ENCODE measurements around the gene CALB2. TPM values are rescaled to one million over a fixed set of nuclear protein-coding genes. Genes with fewer than 3 reads are reported as not detected.

CALB2 gene
- polyA plus RNA-seq, 2 of the 4 experiments (the other 2 are of a cell fraction) = 3.7 to 6.4 TPM

DNA sequence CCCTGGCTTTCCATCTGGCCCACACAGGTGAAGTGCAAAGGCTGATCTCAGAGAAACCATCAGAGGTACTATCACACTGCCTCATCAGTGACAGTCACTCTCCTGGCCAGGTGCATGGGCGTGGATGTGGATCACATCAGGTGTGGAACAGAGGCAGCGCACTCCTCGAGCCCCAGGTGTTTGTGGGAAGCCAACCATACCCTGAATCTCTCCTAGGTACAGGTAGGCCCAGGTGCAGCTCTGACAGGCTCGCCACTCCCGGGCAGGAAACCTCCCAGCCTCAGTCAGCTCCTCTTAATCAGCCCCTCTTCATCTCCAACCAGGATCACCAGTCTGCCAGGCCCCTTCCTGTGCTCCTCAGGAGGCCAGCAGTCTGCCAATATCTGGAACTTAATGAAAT, 51.6 kb downstream of the CALB2 start:
- WGBS (ENCODE audit: missing lambda C conversion rate) = 13% methylated on average over 5 of the region's 5 CpGs
- ChIA-PET CTCF (interaction anchor here (1.3 to 7.4 kb wide), 6 partner anchors 15 to 199 kb away, joined by 3 to 118 read pairs (median 6); no protein-coding TSS in a partner anchor), POLR2A (no interaction called here)
- no peak overlapping the region for H3K4me2 ChIP-seq
- DNase-seq (ENCODE audit: low read depth in 1 of 2, low spot score in 1 of 2) = no peak
- H3K27ac ChIP-seq = no peak overlapping the region
- H3K9me3 ChIP-seq = no peaks in the 10 kb centered on the region
- H3K4me1 ChIP-seq = 0 out of 3 replicates have a peak, but pooled peaks cover 3% of the 10 kb centered on the region
- H3K4me3 ChIP-seq = no peak overlapping the region
- TF ChIP-seq KDM5A (IDR thresholded peaks at IDR 0.05) (no peak), POLR2AphosphoS2 (conservative IDR thresholded peaks at IDR 0.05; ENCODE audit: low read length) (no peak), TP53 (CRISPR knock-in tag; IDR thresholded peaks at IDR 0.05) (no peak), HOXB13 (CRISPR knock-in tag; IDR thresholded peaks at IDR 0.05; ENCODE audit: low read depth) (no peak), RCOR1 (IDR thresholded peaks at IDR 0.05; ENCODE audit: low read depth, low read length) (no peak), JUNB (IDR thresholded peaks at IDR 0.05) (no peak), MAZ (IDR thresholded peaks at IDR 0.05; ENCODE audit: borderline replicate concordance, low read depth, low read length) (no peak), FOSL2 (IDR thresholded peaks at IDR 0.05) (no peak), FOSL2 (CRISPR knock-in tag; IDR thresholded peaks at IDR 0.05) (no peak), NR3C1 (IDR thresholded peaks at IDR 0.05) (no peak), ZNF302 (CRISPR knock-in tag; IDR thresholded peaks at IDR 0.05) (no peak), HEYL (CRISPR knock-in tag; IDR thresholded peaks at IDR 0.05) (no peak)
- TF ChIP-seq, protein P1, sequence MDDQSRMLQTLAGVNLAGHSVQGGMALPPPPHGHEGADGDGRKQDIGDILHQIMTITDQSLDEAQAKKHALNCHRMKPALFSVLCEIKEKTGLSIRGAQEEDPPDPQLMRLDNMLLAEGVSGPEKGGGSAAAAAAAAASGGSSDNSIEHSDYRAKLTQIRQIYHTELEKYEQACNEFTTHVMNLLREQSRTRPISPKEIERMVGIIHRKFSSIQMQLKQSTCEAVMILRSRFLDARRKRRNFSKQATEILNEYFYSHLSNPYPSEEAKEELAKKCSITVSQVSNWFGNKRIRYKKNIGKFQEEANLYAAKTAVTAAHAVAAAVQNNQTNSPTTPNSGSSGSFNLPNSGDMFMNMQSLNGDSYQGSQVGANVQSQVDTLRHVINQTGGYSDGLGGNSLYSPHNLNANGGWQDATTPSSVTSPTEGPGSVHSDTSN (IDR thresholded peaks at IDR 0.05) = no peak
- FAIRE-seq = no peak
- ATAC-seq = no peak

DNA sequence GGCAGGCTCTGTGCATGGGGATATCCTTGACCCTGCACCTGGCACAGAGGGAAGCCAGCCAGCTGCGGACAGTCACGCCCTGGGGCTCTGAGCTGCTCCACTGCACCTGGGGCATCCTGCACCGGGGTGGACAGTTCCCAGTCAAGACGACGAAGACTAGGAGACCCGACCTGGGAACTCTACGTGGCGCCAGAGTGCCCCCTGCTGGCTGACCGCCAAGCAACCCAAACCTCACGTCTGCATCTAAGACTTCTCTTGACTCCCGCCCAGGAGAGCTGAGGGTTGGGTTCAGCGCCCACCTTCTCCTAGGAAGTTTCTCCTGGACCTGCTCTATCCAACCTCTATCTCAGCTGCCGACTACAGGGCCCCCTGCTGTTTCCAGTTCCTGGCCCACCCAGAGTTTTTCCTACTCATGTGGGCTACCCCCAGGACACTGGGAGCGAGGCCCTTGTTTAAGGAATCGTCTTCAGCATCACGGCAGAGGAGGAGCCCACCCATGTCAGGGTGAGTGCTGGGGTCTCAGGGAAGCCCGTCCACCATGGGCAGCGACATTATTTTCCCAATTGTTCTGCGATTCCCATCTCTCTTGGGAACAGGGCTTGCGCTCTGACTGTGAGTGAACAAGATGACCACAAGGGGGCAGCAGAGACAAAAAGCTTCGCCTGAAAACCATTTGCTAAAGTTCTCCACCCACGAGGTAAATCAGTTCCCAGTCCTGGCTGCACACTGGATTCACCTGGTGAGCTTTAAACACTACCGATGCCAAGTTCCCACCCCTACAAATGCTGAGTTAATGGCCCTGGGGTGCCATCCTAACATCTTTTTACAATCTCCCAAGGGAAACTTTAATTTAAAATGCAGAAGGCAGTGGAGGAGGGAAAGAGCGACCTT, 54.0 kb downstream of the CALB2 start:
- ATAC-seq (peak; percentile 86 to 94), DNase-seq (ENCODE audit: low read depth in 1 of 2, low spot score in 1 of 2) (peak; percentile 70 to 89), FAIRE-seq (no peak)
- POLR2A ChIA-PET = interaction anchor here (0.6 to 1.0 kb wide), 2 partner anchors 87 to 199 kb away, joined by 3 to 4 read pairs; no protein-coding TSS in a partner anchor
- CTCF ChIA-PET = interaction anchor here (0.6 to 7.4 kb wide), 63 partner anchors 10 to 641 kb away, joined by 3 to 118 read pairs (median 4); partner anchors contain the start of genes CALB2, CHST4, ZNF19 and ZNF23
- TF ChIP-seq RAD21 (conservative IDR thresholded peaks at IDR 0.05 in 1 of 2, IDR thresholded peaks at IDR 0.05 in 1 of 2) (peak; percentile 74 to 79), SMC3 (IDR thresholded peaks at IDR 0.05) (peak; percentile 89), CBX2 (IDR thresholded peaks at IDR 0.05; ENCODE audit: borderline replicate concordance, low read depth) (no peak), RNF2 (IDR thresholded peaks at IDR 0.05; ENCODE audit: borderline replicate concordance, low read depth) (no peak), ESRRA (IDR thresholded peaks at IDR 0.05; ENCODE audit: borderline replicate concordance, low read length) (no peak), POLR2AphosphoS2 (conservative IDR thresholded peaks at IDR 0.05; ENCODE audit: low read length) (no peak), NFE2L2 (conservative IDR thresholded peaks at IDR 0.05; ENCODE audit: low read length) (no peak)
- TF ChIP-seq, protein P2, sequence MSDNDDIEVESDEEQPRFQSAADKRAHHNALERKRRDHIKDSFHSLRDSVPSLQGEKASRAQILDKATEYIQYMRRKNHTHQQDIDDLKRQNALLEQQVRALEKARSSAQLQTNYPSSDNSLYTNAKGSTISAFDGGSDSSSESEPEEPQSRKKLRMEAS (IDR thresholded peaks at IDR 0.05) = 0 out of 2 replicates have a peak, but pooled peaks have one; percentile 28
- TF ChIP-seq, protein P3, sequence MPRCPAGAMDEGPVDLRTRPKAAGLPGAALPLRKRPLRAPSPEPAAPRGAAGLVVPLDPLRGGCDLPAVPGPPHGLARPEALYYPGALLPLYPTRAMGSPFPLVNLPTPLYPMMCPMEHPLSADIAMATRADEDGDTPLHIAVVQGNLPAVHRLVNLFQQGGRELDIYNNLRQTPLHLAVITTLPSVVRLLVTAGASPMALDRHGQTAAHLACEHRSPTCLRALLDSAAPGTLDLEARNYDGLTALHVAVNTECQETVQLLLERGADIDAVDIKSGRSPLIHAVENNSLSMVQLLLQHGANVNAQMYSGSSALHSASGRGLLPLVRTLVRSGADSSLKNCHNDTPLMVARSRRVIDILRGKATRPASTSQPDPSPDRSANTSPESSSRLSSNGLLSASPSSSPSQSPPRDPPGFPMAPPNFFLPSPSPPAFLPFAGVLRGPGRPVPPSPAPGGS (IDR thresholded peaks at IDR 0.05) = no peak
- TF ChIP-seq, protein P4, sequence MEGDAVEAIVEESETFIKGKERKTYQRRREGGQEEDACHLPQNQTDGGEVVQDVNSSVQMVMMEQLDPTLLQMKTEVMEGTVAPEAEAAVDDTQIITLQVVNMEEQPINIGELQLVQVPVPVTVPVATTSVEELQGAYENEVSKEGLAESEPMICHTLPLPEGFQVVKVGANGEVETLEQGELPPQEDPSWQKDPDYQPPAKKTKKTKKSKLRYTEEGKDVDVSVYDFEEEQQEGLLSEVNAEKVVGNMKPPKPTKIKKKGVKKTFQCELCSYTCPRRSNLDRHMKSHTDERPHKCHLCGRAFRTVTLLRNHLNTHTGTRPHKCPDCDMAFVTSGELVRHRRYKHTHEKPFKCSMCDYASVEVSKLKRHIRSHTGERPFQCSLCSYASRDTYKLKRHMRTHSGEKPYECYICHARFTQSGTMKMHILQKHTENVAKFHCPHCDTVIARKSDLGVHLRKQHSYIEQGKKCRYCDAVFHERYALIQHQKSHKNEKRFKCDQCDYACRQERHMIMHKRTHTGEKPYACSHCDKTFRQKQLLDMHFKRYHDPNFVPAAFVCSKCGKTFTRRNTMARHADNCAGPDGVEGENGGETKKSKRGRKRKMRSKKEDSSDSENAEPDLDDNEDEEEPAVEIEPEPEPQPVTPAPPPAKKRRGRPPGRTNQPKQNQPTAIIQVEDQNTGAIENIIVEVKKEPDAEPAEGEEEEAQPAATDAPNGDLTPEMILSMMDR (IDR thresholded peaks at IDR 0.05) = peak; percentile 83
- H3K4me2 ChIP-seq = peak overlapping the region; percentile 56
- H3K4me3 ChIP-seq = no peak overlapping the region
- 6% methylated on average over 21 of the region's 24 CpGs for WGBS (ENCODE audit: missing lambda C conversion rate)
- H3K27ac ChIP-seq = no peak overlapping the region
- no peaks in the 10 kb centered on the region for H3K9me3 ChIP-seq
- H3K4me1 ChIP-seq = 0 out of 3 replicates have a peak, but pooled peaks cover 3% of the 10 kb centered on the region
